CD4-positive, alpha-beta T cell treated with Interleukin-4 for 1 hour (primary cell): Measurements from ENCODE around the gene POU4F1.

Experiments
- DNase-seq, 2 donors: peaks; one replicate each; pipeline ENCODE4 v3.0.0-alpha.2; 2020 to 2022

The POU4F1 gene

GRCh38 chr13:78606471-78607408, 3.4 kb upstream of the POU4F1 start:
- no peak for DNase-seq

GRCh38 chr13:78604782-78605611, 1.6 kb upstream of the POU4F1 start:
- DNase-seq = no peak

GRCh38 chr13:78602561-78603239, 652 bp downstream of the POU4F1 start:
- no peak for DNase-seq

GRCh38 chr13:78601874-78602560, 1.3 kb downstream of the POU4F1 start:
- DNase-seq = no peak

- DNase-seq = no peak
Measured at GRCh38 chr13:78601124-78601873, 2.1 kb downstream of the POU4F1 start.

- DNase-seq = no peak
Measured at GRCh38 chr13:78600280-78600883, 3.0 kb downstream of the POU4F1 start.

- DNase-seq = no peak
Measured at GRCh38 chr13:78599645-78600279, 3.6 kb downstream of the POU4F1 start.

GRCh38 chr13:78598966-78599644, 4.2 kb downstream of the POU4F1 start:
- DNase-seq = no peak

- DNase-seq = no peak
Measured at GRCh38 chr13:78598116-78598781, 5.1 kb downstream of the POU4F1 start.

- DNase-seq = no peak
Measured at GRCh38 chr13:78597602-78597932, 5.8 kb downstream of the POU4F1 start.

- DNase-seq = no peak
Measured at GRCh38 chr13:78596736-78597601, 6.4 kb downstream of the POU4F1 start.

- no peak for DNase-seq
Measured at GRCh38 chr13:78596399-78596735, 7.0 kb downstream of the POU4F1 start.

- DNase-seq = no peak
Measured at GRCh38 chr13:78595495-78596398, 7.6 kb downstream of the POU4F1 start.

GRCh38 chr13:78594456-78594975, 8.8 kb downstream of the POU4F1 start:
- no peak for DNase-seq

- DNase-seq = no peak
Measured at GRCh38 chr13:78593652-78594455, 9.5 kb downstream of the POU4F1 start.

- DNase-seq = no peak
Measured at GRCh38 chr13:78593129-78593528, 10.2 kb downstream of the POU4F1 start.

GRCh38 chr13:78592584-78592983, 10.8 kb downstream of the POU4F1 start:
- no peak for DNase-seq
